HFF-Myc (cell line): ENCODE measurements around the gene PROK1.

Source experiments
- DNase-seq: peaks from one replicate; pipeline ENCODE4 v3.0.0-alpha.2; 2011; ENCODE audit warnings: low read depth; ENCODE audit errors: extremely low read depth
- H3K4me3 ChIP-seq: replicated peaks from 2 replicates; pipeline ENCODE4 v1.5.1; 2011; ENCODE audit warnings: low read depth, mild to moderate bottlenecking, control low read depth, low read length
- CTCF ChIP-seq: IDR thresholded peaks from 2 replicates; pipeline ENCODE4 v1.5.1; 2012; ENCODE audit warnings: mild to moderate bottlenecking, low read depth, low read length, control low read depth; ENCODE audit errors: missing control alignments

Gene PROK1

GRCh38 chr1:110443451-110443850 lies 7.5 kb upstream of the PROK1 start:
- TF ChIP-seq CTCF, result no peak
- DNase-seq, result no peak
- H3K4me3 ChIP-seq, result no peak overlapping the region

GRCh38 chr1:110444561-110444960 lies 6.4 kb upstream of the PROK1 start:
- DNase-seq, result no peak
- no peak for TF ChIP-seq CTCF
- H3K4me3 ChIP-seq, result no peak overlapping the region

DNA sequence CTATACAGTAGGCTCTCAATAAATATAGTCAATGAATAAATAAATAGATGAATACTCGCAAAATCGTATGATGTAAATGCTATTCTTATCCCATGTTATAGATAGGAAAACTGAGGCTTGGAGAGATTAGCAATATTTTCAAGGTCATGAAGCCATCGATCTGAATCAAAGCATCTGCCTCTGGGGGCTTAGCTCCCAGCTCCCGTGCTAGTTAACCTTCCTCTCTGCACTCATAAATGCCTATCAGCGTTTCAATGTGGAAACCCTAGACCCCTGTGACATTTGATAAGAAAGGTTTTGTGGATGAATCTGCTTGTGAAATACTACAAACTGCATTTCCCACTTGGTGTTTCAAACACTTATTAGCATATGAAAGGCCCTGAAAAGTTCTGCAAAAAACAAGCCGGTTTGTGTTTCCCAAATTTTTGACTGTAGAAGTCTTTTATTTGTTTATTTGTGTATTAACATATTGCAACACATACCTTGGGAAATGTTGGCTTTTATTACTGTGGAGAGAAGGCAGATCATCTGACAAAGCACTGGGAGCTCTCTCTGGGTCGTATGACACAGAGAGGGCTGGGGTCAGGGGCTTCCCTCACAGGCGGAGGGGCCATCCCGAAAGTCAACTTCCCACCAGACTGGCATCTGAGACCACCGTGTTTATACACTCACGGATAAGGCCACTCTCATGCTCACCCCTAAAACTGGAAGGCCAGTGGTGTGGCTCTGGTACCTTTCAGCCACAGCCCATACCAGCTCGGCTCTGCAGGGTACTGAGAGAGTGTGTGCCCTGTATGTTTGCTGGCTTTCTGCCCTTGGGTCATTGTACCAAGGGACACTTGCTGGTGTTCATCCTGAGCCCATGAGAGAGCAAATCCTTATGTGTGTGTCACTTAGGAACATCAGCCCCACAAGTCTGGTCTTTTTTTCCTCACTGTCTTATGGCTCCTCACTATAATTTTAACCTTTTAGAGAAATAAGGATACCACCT lies 993 bp upstream of the PROK1 start:
- no peak for DNase-seq
- no peak overlapping the region for H3K4me3 ChIP-seq
- TF ChIP-seq CTCF, result no peak

DNA sequence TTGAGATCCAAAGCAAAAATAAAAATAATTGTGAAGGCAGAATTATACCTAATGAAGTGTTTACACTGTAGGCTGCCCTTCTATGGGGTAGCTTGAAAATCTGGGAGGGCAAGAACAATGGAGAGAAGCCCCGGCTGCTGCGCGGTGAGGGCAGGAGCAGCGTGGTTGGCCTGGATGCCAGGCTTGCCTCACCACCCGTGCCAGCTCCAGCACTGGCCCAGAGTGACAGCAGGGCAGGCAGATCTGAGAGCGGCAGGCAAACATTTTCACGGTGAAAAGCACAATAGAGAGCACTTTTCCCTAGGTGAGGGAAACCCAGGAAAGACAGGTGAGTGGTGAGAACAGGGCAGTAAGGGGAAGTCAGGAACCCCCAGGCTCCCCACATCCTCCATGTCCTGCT lies 1.4 kb downstream of the PROK1 start:
- no peak overlapping the region for H3K4me3 ChIP-seq
- TF ChIP-seq CTCF, result no peak
- no peak for DNase-seq

DNA sequence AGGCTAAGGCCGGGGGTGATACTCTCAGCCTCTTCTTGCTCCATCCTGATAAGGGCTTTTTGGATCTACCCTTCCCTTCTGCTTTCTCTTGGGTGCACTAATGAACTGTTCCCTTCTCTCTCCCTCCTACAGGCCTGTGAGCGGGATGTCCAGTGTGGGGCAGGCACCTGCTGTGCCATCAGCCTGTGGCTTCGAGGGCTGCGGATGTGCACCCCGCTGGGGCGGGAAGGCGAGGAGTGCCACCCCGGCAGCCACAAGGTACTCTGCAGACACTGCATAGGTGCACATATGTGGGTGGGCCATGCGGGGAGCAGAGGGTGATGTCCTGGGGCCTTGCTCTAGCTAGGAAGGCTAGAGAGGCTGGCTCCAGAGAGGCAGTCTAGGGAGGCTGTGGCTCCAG lies 2.9 kb downstream of the PROK1 start:
- no peak for DNase-seq
- H3K4me3 ChIP-seq, result no peak overlapping the region
- TF ChIP-seq CTCF, result no peak

DNA sequence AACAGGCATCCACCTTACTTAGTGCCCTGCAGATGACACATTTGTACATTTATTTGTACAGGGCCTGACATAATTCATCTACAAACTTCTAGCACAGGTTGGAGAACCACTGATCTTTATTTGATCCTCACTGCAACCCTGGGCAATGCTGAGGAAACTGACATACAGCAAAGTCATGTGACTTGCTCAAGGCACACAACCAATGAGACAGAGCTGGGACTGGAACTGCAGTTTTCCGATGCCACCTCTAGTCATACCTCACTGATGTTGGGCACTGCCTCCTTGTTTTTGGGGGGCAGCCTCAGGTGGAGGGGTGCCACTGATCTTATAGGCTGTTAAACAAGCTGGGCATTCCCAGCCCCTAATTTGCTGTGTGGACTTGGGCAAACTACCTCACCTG lies 3.4 kb downstream of the PROK1 start:
- no peak overlapping the region for H3K4me3 ChIP-seq
- TF ChIP-seq CTCF, result no peak

More for the DNA sequence above, 3.4 kb downstream of the PROK1 start:
- no peak for DNase-seq
